Measurements from ENCODE around the gene LRRC10. TPM values are rescaled to one million over a fixed set of nuclear protein-coding genes. Genes with fewer than 3 reads are reported as not detected.
A peak's percentile ranks its signal among the peaks of the same experiment; 100 is the strongest.

LRRC10 gene
- total and polyA plus RNA-seq, 10 of the 15 experiments (the other 5 are each of a cell fraction or from before 2014, with no cell fraction given), result not detected

DNA sequence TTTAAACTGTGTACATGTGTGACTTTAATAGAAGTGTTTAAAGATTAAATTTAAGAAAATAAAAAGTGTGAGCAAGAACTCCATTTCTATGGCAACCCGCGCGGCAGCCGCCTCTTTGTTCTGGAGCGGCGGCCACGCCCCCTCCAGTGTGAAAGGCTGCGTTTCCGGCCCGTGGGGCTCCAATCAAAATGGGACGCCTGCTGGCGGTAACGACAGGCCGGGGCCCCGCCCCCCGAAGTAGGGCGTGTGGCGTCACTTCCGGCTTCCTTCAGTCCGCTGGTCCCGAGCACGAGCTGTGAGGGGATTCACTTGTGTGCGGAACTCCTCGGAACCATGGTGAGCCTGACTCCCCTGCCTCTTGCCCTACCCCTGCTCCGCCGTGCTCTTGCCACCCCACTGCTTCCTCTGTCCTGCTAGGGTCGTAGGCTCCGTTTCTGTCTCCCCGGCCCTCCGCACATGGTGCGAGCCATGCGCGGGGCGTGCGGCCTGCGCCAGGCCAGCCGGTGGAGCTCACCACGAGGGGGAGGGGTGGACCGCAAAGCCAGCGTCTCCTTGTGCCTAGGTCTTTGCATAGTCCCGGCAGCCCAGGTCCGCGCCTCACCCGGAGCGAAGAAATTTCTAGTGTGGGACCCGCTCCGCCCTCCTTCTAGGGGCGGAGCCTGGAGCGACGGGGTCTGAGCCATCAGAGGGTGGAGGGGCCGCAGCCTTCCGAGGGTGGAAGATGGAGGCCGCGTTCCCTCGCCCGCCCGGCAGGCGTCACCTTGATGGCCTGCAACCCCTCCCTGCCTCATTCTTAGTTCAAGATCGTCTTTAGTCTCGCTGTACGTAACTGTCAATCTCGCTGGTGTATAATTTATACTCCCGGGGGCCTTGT, 25.3 kb downstream of the LRRC10 start, which contains the start of gene CCT2 (continued):
- TF ChIP-seq STAT3 (IDR thresholded peaks at IDR 0.05; ENCODE audit: low read depth, low read length) (no peak), HDAC2 (IDR thresholded peaks at IDR 0.05) (no peak), HCFC1 (IDR thresholded peaks at IDR 0.05; ENCODE audit: low read length) (peak; percentile 45), ATF7 (IDR thresholded peaks at IDR 0.05; ENCODE audit: low read depth) (peak; percentile 69), SP1 (IDR thresholded peaks at IDR 0.05; ENCODE audit: low read depth, low read length) (peak; percentile 73), RFX5 (IDR thresholded peaks at IDR 0.05; ENCODE audit: low read depth, low read length) (peak; percentile 66; the same call in 1 of the 2 replicates), NBN (IDR thresholded peaks at IDR 0.05) (peak; percentile 97), ZBTB4 (CRISPR knock-in tag; IDR thresholded peaks at IDR 0.05) (no peak), ZNF24 (IDR thresholded peaks at IDR 0.05) (no peak), EZH2 (IDR thresholded peaks at IDR 0.05; ENCODE audit: borderline replicate concordance, control insufficient read depth, low read depth, low read length) (no peak), MEF2A (IDR thresholded peaks at IDR 0.05; ENCODE audit: insufficient read depth, low read depth, low read length) (no peak), SRF (IDR thresholded peaks at IDR 0.05; ENCODE audit: low read depth in 2 of 2, low read length in 2 of 2) (peak; percentile 48 to 91), IKZF1 (conservative IDR thresholded peaks at IDR 0.05) (peak; percentile 74), FOXK2 (IDR thresholded peaks at IDR 0.05) (peak; percentile 11; the same call in 1 of the 2 replicates), YY1 (IDR thresholded peaks at IDR 0.05; ENCODE audit: low read depth, low read length) (peak; percentile 86), ZSCAN29 (IDR thresholded peaks at IDR 0.05) (no peak)
- TF ChIP-seq, protein P1, sequence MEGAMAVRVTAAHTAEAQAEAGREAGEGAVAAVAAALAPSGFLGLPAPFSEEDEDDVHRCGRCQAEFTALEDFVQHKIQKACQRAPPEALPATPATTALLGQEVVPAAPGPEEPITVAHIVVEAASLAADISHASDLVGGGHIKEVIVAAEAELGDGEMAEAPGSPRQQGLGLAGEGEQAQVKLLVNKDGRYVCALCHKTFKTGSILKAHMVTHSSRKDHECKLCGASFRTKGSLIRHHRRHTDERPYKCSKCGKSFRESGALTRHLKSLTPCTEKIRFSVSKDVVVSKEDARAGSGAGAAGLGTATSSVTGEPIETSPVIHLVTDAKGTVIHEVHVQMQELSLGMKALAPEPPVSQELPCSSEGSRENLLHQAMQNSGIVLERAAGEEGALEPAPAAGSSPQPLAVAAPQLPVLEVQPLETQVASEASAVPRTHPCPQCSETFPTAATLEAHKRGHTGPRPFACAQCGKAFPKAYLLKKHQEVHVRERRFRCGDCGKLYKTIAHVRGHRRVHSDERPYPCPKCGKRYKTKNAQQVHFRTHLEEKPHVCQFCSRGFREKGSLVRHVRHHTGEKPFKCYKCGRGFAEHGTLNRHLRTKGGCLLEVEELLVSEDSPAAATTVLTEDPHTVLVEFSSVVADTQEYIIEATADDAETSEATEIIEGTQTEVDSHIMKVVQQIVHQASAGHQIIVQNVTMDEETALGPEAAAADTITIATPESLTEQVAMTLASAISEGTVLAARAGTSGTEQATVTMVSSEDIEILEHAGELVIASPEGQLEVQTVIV (IDR thresholded peaks at IDR 0.05; ENCODE audit: borderline replicate concordance, partially characterized antibody), result peak; percentile 41
- TF ChIP-seq, protein P2, sequence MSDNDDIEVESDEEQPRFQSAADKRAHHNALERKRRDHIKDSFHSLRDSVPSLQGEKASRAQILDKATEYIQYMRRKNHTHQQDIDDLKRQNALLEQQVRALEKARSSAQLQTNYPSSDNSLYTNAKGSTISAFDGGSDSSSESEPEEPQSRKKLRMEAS (IDR thresholded peaks at IDR 0.05; ENCODE audit: low read depth, low read length), result peak; percentile 84
- TF ChIP-seq, protein P3, sequence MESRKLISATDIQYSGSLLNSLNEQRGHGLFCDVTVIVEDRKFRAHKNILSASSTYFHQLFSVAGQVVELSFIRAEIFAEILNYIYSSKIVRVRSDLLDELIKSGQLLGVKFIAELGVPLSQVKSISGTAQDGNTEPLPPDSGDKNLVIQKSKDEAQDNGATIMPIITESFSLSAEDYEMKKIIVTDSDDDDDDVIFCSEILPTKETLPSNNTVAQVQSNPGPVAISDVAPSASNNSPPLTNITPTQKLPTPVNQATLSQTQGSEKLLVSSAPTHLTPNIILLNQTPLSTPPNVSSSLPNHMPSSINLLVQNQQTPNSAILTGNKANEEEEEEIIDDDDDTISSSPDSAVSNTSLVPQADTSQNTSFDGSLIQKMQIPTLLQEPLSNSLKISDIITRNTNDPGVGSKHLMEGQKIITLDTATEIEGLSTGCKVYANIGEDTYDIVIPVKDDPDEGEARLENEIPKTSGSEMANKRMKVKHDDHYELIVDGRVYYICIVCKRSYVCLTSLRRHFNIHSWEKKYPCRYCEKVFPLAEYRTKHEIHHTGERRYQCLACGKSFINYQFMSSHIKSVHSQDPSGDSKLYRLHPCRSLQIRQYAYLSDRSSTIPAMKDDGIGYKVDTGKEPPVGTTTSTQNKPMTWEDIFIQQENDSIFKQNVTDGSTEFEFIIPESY (IDR thresholded peaks at IDR 0.05), result no peak
- TF ChIP-seq, protein P4, sequence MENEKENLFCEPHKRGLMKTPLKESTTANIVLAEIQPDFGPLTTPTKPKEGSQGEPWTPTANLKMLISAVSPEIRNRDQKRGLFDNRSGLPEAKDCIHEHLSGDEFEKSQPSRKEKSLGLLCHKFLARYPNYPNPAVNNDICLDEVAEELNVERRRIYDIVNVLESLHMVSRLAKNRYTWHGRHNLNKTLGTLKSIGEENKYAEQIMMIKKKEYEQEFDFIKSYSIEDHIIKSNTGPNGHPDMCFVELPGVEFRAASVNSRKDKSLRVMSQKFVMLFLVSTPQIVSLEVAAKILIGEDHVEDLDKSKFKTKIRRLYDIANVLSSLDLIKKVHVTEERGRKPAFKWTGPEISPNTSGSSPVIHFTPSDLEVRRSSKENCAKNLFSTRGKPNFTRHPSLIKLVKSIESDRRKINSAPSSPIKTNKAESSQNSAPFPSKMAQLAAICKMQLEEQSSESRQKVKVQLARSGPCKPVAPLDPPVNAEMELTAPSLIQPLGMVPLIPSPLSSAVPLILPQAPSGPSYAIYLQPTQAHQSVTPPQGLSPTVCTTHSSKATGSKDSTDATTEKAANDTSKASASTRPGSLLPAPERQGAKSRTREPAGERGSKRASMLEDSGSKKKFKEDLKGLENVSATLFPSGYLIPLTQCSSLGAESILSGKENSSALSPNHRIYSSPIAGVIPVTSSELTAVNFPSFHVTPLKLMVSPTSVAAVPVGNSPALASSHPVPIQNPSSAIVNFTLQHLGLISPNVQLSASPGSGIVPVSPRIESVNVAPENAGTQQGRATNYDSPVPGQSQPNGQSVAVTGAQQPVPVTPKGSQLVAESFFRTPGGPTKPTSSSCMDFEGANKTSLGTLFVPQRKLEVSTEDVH (IDR thresholded peaks at IDR 0.05; ENCODE audit: low read depth, partially characterized antibody), result no peak

Data from GM12878 (cell line).